DMS153 (cell line): Measurements from ENCODE around the gene IFNL3.

Experiments
- DNase-seq: peaks from one replicate; lab custom pipeline; 2025; lab: John Stamatoyannopoulos, UW

IFNL3 gene

DNA sequence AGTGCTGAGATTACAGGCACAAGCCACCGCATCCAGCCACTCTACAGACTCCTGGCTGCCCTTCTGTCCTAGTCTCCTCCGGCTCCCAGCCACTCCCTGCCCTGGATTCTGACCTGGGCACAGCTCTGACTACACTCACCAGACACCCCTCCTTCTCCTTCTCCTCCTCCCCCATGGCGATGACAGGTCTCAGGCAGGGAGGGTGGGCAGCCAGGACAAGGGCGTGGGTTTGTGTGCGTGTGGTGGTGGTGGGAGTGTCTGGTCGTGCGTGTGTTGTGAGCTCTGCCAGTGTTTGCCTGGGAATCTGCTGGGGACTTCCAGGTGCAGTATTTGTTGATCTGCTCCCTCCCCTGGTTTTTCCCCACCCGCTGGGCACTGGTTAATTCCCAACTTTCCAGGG is 51.0 kb downstream of the IFNL3 start:
- DNase-seq: no peak
